ENCODE measurements around the gene FEM1B.

DNA sequence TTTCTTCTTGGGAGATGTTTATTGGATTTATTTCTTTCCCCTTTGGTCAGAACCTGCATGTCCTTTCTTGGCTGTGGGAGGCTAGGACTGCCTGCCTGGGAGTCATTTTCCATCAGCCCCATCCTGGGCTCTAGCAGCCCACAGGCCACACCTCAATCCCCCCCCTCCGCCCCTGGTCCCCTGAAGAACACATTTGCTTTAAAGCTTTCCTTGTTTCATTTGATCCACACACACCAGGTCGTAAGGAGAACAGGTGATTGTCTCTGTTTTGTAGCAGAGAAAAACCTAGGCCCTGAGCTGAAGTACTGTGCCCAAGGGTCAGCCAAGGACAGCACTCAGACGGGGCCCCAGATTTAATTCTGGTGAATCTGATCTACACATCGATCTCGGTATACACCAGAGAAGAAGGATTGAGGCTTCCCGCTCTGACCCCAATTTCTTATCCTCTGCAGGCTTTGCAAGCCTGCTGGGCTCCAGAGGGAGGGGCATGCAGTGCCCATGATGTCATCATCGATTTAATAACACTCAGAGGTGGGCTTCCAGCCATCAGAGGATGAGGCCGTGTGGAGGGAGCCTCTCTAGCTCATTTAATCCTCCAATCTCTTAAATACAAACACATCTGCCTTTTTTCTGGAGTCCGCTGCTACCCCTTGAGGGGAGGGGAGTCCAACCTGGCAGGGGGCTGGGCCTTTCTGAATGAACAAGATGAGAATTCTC lies 46.3 kb upstream of the FEM1B start:
- no peak for TF ChIP-seq CTCF (IDR thresholded peaks at IDR 0.05; ENCODE audit: low read length)
- TF ChIP-seq EZH2 (optimal IDR thresholded peaks at IDR 0.05; ENCODE audit: low read depth, low read length): no peak

All from MM.1S (cell line).